ENCODE data around the gene OSTC. TPM values are rescaled to one million over a fixed set of nuclear protein-coding genes. Genes with fewer than 3 reads are reported as not detected.

OSTC gene
- total RNA-seq, 1 donor from 2014 or later = 57.2 TPM

GRCh38 chr4:108717386-108717785 is 67.0 kb downstream of the OSTC start:
- no peak for DNase-seq

Small RNAs within 50 kb of the gene (small RNA-seq; reads per million reads assigned to genes)
- not detected for gene RNU6-431P

Other genes starting within 250 kb of the OSTC start
- 1,436 TPM for gene RPL34, start 30.0 kb upstream of the OSTC start, total RNA-seq
- 0.78 TPM for gene ETNPPL, start 112.5 kb downstream of the OSTC start, total RNA-seq

All from occipital lobe (tissue), 3 donors.